ENCODE measurements around the gene DCTN4. TPM values are rescaled to one million over a fixed set of nuclear protein-coding genes. Genes with fewer than 3 reads are reported as not detected.

DCTN4 gene
- total and polyA plus RNA-seq, 2 of the 8 experiments (the other 6 are each of a cell fraction or from before 2014, with no cell fraction given) = 20.5 to 42.7 TPM

GRCh38 chr5:150779397-150780186 lies 20.8 kb upstream of the DCTN4 start:
- Histone ChIP-seq H3K4ac (replicated peaks; ENCODE audit: insufficient read length, low read depth, low read length) (no peak overlapping the region), H3K36me3 (ENCODE audit: control insufficient read depth in 2 of 4, insufficient read depth in 4 of 4, low read length in 3 of 4) (0 out of 8 replicates have a peak, but pooled peaks cover 0 to 3% (median 0%) of the 10 kb centered on the region in 4 experiments), H2AK5ac (ENCODE audit: low read depth, low read length) (no peak overlapping the region), H2BK120ac (replicated peaks; ENCODE audit: low read depth, low read length) (no peak overlapping the region), H3K9ac (replicated peaks in 1 of 4; ENCODE audit: extremely low read depth in 1 of 4, low read depth in 3 of 4, low read length in 3 of 4) (peak overlapping the region in 2 of 4 experiments; percentile 2 to 8; a peak in 1 of 7 replicates), H2AFZ (ENCODE audit: low read length) (no peak overlapping the region), H4K5ac (ENCODE audit: insufficient read length, low read depth, low read length) (no peak overlapping the region), H3K56ac (replicated peaks; ENCODE audit: insufficient read length, low read depth, low read length) (no peak overlapping the region), H2BK15ac (ENCODE audit: low read length) (no peak overlapping the region), H3K4me3 (ENCODE audit: extremely low read depth in 1 of 4, insufficient read depth in 2 of 4, low read depth in 3 of 4, low read length in 4 of 4) (peak overlapping the region; percentile 51 to 80 (median 74)), H4K91ac (replicated peaks; ENCODE audit: insufficient read length, low read length) (no peak overlapping the region), H3K79me1 (ENCODE audit: low read depth, low read length) (no peaks in the 10 kb centered on the region), H3K9me3 (ENCODE audit: insufficient read depth in 2 of 2, low read depth in 1 of 2, low read length in 1 of 2) (no peaks in the 10 kb centered on the region), H3K27ac (ENCODE audit: low read depth, low read length) (no peak overlapping the region), H2BK20ac (ENCODE audit: low read length) (no peak overlapping the region), H3K14ac (ENCODE audit: insufficient read length) (no peak overlapping the region), H3K18ac (ENCODE audit: extremely low read depth, low read length) (0 out of 2 replicates have a peak overlapping the region, but pooled peaks have one; percentile 22), H4K20me1 (replicated peaks in 1 of 2; ENCODE audit: control insufficient read depth in 1 of 2, insufficient read depth in 2 of 2, low read length in 2 of 2) (no peaks in the 10 kb centered on the region), H3K4me1 (replicated peaks in 1 of 4; ENCODE audit: control insufficient read depth in 3 of 4, insufficient read depth in 4 of 4, low read length in 3 of 4) (peaks cover 6 to 19% (median 10%) of the 10 kb centered on the region in 4 experiments; a peak in 5 of 7 replicates), H3K23me2 (ENCODE audit: low read depth, low read length) (peaks cover 7% of the 10 kb centered on the region; the same call in 1 of the 2 replicates), H3K23ac (ENCODE audit: insufficient read length) (no peak overlapping the region), H3K79me2 (ENCODE audit: control insufficient read depth in 1 of 2, insufficient read depth in 2 of 2, low read length in 2 of 2) (no peaks in the 10 kb centered on the region), H2BK12ac (ENCODE audit: low read depth, low read length) (0 out of 2 replicates have a peak overlapping the region, but pooled peaks have one; percentile 1), H2BK5ac (ENCODE audit: low read depth, low read length) (no peak overlapping the region), H3K27me3 (replicated peaks in 1 of 4; ENCODE audit: control insufficient read depth in 3 of 4, extremely low read depth in 1 of 4, insufficient read depth in 3 of 4, low read length in 3 of 4) (peaks cover 0 to 8% (median 0%) of the 10 kb centered on the region in 4 experiments; a peak in 3 of 7 replicates), H3K4me2 (ENCODE audit: insufficient read depth in 1 of 2, low read depth in 2 of 2, low read length in 2 of 2) (peak overlapping the region; percentile 68 to 92), H4K8ac (ENCODE audit: extremely low read depth, insufficient read depth, low read length) (peak overlapping the region; percentile 59; the same call in 1 of the 2 replicates)
- TF ChIP-seq POLR2AphosphoS5 (IDR thresholded peaks at IDR 0.05; ENCODE audit: low read depth, low read length) (no peak), GABPA (IDR thresholded peaks at IDR 0.05; ENCODE audit: borderline replicate concordance, insufficient read depth, low read length) (0 out of 2 replicates have a peak, but pooled peaks have one; percentile 3)
- TF ChIP-seq, protein P1, sequence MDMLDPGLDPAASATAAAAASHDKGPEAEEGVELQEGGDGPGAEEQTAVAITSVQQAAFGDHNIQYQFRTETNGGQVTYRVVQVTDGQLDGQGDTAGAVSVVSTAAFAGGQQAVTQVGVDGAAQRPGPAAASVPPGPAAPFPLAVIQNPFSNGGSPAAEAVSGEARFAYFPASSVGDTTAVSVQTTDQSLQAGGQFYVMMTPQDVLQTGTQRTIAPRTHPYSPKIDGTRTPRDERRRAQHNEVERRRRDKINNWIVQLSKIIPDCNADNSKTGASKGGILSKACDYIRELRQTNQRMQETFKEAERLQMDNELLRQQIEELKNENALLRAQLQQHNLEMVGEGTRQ (IDR thresholded peaks at IDR 0.05; ENCODE audit: low read length) = no peak
- DNase-seq (ENCODE audit: low read depth in 1 of 2, low spot score in 2 of 2) (no peak), FAIRE-seq (no peak)
- ChIA-PET CTCF (ENCODE audit: partially characterized antibody) (interaction anchor here (0.6 to 6.5 kb wide), 15 partner anchors 7 to 293 kb away, joined by 3 to 40 read pairs (median 6); partner anchors contain the start of genes DCTN4, IRGM and RBM22), POLR2A (ENCODE audit: partially characterized antibody) (interaction anchor here (0.8 to 2.5 kb wide), 11 partner anchors 8 to 330 kb away, joined by 3 to 10 read pairs (median 4); partner anchors contain the start of genes DCTN4, RBM22, RPS14 and ZNF300)
- WGBS, 2 experiments (ENCODE audit: extremely low coverage in 1 of 2, insufficient coverage in 1 of 2, insufficient read length in 1 of 2, insufficient replicate concordance in 2 of 2, low coverage in 1 of 2, low lambda C conversion rate in 2 of 2, missing lambda C conversion rate in 1 of 2) = 43% methylated on average over 12 of the region's 13 CpGs; no CpG with 5 or more reads in 1 of the 2 experiments

Measured in H1 (cell line).